HepG2 (cell line): ENCODE measurements around the gene DNAH9. TPM values are rescaled to one million over a fixed set of nuclear protein-coding genes. Genes with fewer than 3 reads are reported as not detected.

ENCODE experiments used
- AHR ChIP-seq: IDR thresholded peaks from 2 replicates; pipeline ENCODE4 v1.6.1; 2018; ENCODE audit warnings: missing genetic modification reagents, missing compliant biosample characterization
- CEBPB ChIP-seq: IDR thresholded peaks from 2 replicates; pipeline ENCODE4 v1.6.1; 2011; ENCODE audit warnings: low read depth, low read length, improper control_type of control experiment, borderline replicate concordance
- HOXA7 ChIP-seq: sonication (generic); formaldehyde crosslinking; IDR thresholded peaks from 2 replicates; pipeline ENCODE4 v1.8.1; 2022; ENCODE audit warnings: mild to moderate bottlenecking, missing genetic modification reagents, moderate library complexity
- MBNL3 ChIP-seq: fragments of 250-450 bp; sonication (Bioruptor Pico); conservative IDR thresholded peaks from 2 replicates; pipeline ENCODE4 v1.8.0; 2022; ENCODE audit warnings: mild to moderate bottlenecking, inconsistent platforms
- RELA ChIP-seq: sonication (generic); formaldehyde crosslinking; IDR thresholded peaks from 2 replicates; pipeline ENCODE4 v1.4.0; 2020; ENCODE audit warnings: missing genetic modification reagents
- SAP130 ChIP-seq: IDR thresholded peaks from 2 replicates; pipeline ENCODE4 v1.6.1; 2016; ENCODE audit warnings: low read depth
- TARDBP ChIP-seq: sonication (generic); formaldehyde crosslinking; IDR thresholded peaks from 2 replicates; pipeline ENCODE4 v1.8.0; 2022; ENCODE audit warnings: mild to moderate bottlenecking, missing genetic modification reagents
- TERF1 ChIP-seq: sonication (generic); formaldehyde crosslinking; IDR thresholded peaks from 2 replicates; pipeline ENCODE4 v1.8.0; 2022; ENCODE audit warnings: mild to moderate bottlenecking, missing genetic modification reagents, moderate library complexity
- THAP11 ChIP-seq: IDR thresholded peaks from 2 replicates; pipeline ENCODE4 v1.6.1; 2016; ENCODE audit warnings: missing biosample characterization, missing genetic modification reagents
- ZNF232 ChIP-seq: sonication (generic); formaldehyde crosslinking; IDR thresholded peaks from 2 replicates; pipeline ENCODE4 v1.4.0; 2020; ENCODE audit warnings: missing genetic modification reagents, borderline replicate concordance
- ZNF318 ChIP-seq: sonication (generic); formaldehyde crosslinking; IDR thresholded peaks from 2 replicates; pipeline ENCODE4 v1.4.0; 2020; ENCODE audit warnings: mild to moderate bottlenecking, missing genetic modification reagents
- ZNF34 ChIP-seq: sonication (generic); formaldehyde crosslinking; IDR thresholded peaks from 2 replicates; pipeline ENCODE4 v1.4.0; 2020; ENCODE audit warnings: mild to moderate bottlenecking, missing genetic modification reagents, borderline replicate concordance
- ZNF616 ChIP-seq: sonication (generic); formaldehyde crosslinking; IDR thresholded peaks from 2 replicates; pipeline ENCODE4 v1.5.0; 2020; ENCODE audit warnings: low read depth, mild to moderate bottlenecking, missing genetic modification reagents
- polyA plus RNA-seq, 8 experiments: library from polyadenylated mRNA; depleted of rRNA in 3 of 8; stranded (reverse) in 7 of 8; unstranded in 1 of 8; fragments of >200 nt; fragmentation: Illumina TruSeq in 4 of 8; extraction: Trizol in 4 of 8; gene quantifications; 2 replicates each; pipeline versions ENCODE4 v1.2.1 to v1.2.3, GENCODE V29; 2011 to 2016; ENCODE audit warnings: low read depth in 4 of 8, missing spikeins in 1 of 8, mixed read lengths in 1 of 8; ENCODE audit not compliant: insufficient read depth in 1 of 8
- total RNA-seq, 5 experiments: library from RNA; depleted of rRNA; stranded (reverse); fragments of >200 nt; fragmentation: Illumina TruSeq; extraction: Trizol; gene quantifications; 2 replicates each; pipeline ENCODE4 v1.2.3, GENCODE V29; 2016; ENCODE audit warnings: low read depth in 1 of 5
- TF ChIP-seq, protein P1 (sequence below): sonication (generic); formaldehyde crosslinking; conservative IDR thresholded peaks from 2 replicates; pipeline ENCODE4 v1.4.0; 2020; ENCODE audit warnings: mild to moderate bottlenecking, missing genetic modification reagents, moderate library complexity
- TF ChIP-seq, protein P2 (sequence below): IDR thresholded peaks from 2 replicates; pipeline ENCODE4 v1.6.1; 2012; ENCODE audit warnings: low read depth, low read length, improper control_type of control experiment

The DNAH9 gene
- total and polyA plus RNA-seq, 2 of the 13 experiments (the other 11 are each of a cell fraction or from before 2014, with no cell fraction given) = not detected

GRCh38 chr17:11608396-11608795, 10.1 kb downstream of the DNAH9 start (continued):
- no peak for TF ChIP-seq CEBPB
- no peak for TF ChIP-seq ZNF318 (CRISPR knock-in tag)
- TF ChIP-seq, protein P1, sequence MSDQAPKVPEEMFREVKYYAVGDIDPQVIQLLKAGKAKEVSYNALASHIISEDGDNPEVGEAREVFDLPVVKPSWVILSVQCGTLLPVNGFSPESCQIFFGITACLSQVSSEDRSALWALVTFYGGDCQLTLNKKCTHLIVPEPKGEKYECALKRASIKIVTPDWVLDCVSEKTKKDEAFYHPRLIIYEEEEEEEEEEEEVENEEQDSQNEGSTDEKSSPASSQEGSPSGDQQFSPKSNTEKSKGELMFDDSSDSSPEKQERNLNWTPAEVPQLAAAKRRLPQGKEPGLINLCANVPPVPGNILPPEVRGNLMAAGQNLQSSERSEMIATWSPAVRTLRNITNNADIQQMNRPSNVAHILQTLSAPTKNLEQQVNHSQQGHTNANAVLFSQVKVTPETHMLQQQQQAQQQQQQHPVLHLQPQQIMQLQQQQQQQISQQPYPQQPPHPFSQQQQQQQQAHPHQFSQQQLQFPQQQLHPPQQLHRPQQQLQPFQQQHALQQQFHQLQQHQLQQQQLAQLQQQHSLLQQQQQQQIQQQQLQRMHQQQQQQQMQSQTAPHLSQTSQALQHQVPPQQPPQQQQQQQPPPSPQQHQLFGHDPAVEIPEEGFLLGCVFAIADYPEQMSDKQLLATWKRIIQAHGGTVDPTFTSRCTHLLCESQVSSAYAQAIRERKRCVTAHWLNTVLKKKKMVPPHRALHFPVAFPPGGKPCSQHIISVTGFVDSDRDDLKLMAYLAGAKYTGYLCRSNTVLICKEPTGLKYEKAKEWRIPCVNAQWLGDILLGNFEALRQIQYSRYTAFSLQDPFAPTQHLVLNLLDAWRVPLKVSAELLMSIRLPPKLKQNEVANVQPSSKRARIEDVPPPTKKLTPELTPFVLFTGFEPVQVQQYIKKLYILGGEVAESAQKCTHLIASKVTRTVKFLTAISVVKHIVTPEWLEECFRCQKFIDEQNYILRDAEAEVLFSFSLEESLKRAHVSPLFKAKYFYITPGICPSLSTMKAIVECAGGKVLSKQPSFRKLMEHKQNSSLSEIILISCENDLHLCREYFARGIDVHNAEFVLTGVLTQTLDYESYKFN (CRISPR knock-in tag) = peak; percentile 52
- no peak for TF ChIP-seq ZNF34 (CRISPR knock-in tag)
- TF ChIP-seq HOXA7 = no peak
- TF ChIP-seq AHR = no peak
- no peak for TF ChIP-seq ZNF616 (CRISPR knock-in tag)
- no peak for TF ChIP-seq MBNL3 (CRISPR knock-in tag)
- peak; percentile 54; the same call in 1 of the 2 replicates for TF ChIP-seq TARDBP (CRISPR knock-in tag)
- TF ChIP-seq TERF1 = no peak
- TF ChIP-seq ZNF232 (CRISPR knock-in tag) = no peak
- TF ChIP-seq SAP130 (CRISPR knock-in tag) = peak; percentile 52
- TF ChIP-seq RELA = no peak
- TF ChIP-seq THAP11 (CRISPR knock-in tag) = no peak
- TF ChIP-seq, protein P2, sequence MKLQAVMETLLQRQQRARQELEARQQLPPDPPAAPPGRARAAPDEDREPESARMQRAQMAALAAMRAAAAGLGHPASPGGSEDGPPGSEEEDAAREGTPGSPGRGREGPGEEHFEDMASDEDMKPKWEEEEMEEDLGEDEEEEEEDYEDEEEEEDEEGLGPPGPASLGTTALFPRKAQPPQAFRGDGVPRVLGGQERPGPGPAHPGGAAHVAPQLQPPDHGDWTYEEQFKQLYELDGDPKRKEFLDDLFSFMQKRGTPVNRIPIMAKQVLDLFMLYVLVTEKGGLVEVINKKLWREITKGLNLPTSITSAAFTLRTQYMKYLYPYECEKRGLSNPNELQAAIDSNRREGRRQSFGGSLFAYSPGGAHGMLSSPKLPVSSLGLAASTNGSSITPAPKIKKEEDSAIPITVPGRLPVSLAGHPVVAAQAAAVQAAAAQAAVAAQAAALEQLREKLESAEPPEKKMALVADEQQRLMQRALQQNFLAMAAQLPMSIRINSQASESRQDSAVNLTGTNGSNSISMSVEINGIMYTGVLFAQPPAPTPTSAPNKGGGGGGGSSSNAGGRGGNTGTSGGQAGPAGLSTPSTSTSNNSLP = peak; percentile 78; the same call in 1 of the 2 replicates
